ENCODE data around the gene AMOTL1. TPM values are rescaled to one million over a fixed set of nuclear protein-coding genes. Genes with fewer than 3 reads are reported as not detected.
A peak's percentile ranks its signal among the peaks of the same experiment; 100 is the strongest.

AMOTL1 gene
- polyA plus RNA-seq, 1 donor (not counting 4 experiments of a cell fraction or from before 2014, with no cell fraction given) = 86.5 TPM

DNA sequence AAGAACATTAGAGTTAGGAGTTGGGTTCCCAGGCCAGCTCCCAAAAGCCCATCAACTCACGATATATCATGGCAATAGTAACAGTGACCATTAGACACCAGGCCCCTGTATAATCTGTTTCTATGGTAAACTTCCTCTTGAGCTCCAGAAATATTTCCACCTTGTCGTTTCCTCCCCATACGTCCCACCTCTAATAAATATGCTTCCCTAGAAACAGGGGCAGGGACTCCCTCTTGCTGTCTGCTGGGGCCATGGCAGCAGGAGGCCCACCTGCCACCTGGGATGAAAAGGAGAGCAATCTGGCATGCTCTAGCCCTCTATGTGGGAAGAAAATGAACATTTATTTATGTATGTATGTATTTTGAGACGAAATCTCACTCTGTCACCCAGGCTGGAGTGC, 32.2 kb upstream of the AMOTL1 start:
- dilution Hi-C loops (cut with MboI; ENCODE audit: extremely low pct_ligation_motif_present, low sequenced_read_pairs) = no loop called here
- no peak for TF ChIP-seq CTCF (optimal IDR thresholded peaks at IDR 0.05 in 1 of 3, IDR thresholded peaks at IDR 0.05 in 1 of 3, conservative IDR thresholded peaks at IDR 0.05 in 1 of 3; ENCODE audit: extremely low read depth in 1 of 3, insufficient read depth in 2 of 3, low read length in 3 of 3)
- TF ChIP-seq EZH2 (IDR thresholded peaks at IDR 0.05; ENCODE audit: low read length) = no peak
- FAIRE-seq (no peak), DNase-seq (ENCODE audit: low read depth, low spot score) (no peak)
- no peak overlapping the region for H3K27ac ChIP-seq (ENCODE audit: control insufficient read depth, insufficient read depth, low read length)
- H3K9ac ChIP-seq (ENCODE audit: control insufficient read depth, extremely low read depth, insufficient read depth, low read length) = no peak overlapping the region
- H3K36me3 ChIP-seq (ENCODE audit: control insufficient read depth in 2 of 2, extremely low read depth in 1 of 2, insufficient read depth in 2 of 2, low read length in 2 of 2) = peaks cover 14 to 31% of the 10 kb centered on the region in 2 experiments
- no peak overlapping the region for H3K4me3 ChIP-seq (ENCODE audit: control insufficient read depth in 2 of 3, extremely low read depth in 1 of 3, insufficient read depth in 2 of 3, low read depth in 1 of 3, low read length in 3 of 3)
- no peak overlapping the region for H3K4me2 ChIP-seq (ENCODE audit: control insufficient read depth, extremely low read depth, insufficient read depth, low read depth, low read length)
- no peaks in the 10 kb centered on the region for H3K27me3 ChIP-seq (ENCODE audit: control insufficient read depth, extremely low read depth, insufficient read depth, low read length)
- H2AFZ ChIP-seq (ENCODE audit: control insufficient read depth, low read length) = no peak overlapping the region
- peaks cover 71% of the 10 kb centered on the region for H3K79me2 ChIP-seq (ENCODE audit: control insufficient read depth, insufficient read depth, low read length)
- H4K20me1 ChIP-seq (ENCODE audit: control insufficient read depth, extremely low read depth, insufficient read depth, low read length) = no peaks in the 10 kb centered on the region
- H3K4me1 ChIP-seq (ENCODE audit: control insufficient read depth, extremely low read depth, insufficient read depth, low read length) = peaks cover 79% of the 10 kb centered on the region
- H3K9me1 ChIP-seq (ENCODE audit: control insufficient read depth, extremely low read depth, insufficient read depth, low read length) = peaks cover 2% of the 10 kb centered on the region
- no peaks in the 10 kb centered on the region for H3K9me3 ChIP-seq (ENCODE audit: control insufficient read depth, low read depth, low read length)

DNA sequence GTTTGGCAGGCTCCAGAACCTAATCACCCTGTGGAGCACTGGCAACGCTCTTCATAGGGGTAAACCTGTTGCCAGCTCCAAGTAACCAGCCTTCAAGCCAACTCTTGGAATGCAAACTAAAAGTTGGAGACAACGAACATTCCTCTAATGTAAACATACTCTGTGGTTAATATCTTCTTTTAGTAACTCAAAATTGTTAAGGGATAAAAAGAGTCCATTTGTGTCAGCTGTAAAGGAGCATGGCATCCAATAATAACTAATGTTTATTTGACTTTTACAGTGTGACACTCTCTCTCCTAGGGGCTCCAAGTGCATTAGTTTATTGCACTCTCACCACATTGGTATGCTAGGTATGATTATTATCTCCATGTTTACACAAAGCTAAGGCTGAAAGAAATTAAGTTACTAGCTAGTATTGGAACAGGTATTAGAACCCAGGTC, 31.0 kb upstream of the AMOTL1 start:
- Histone ChIP-seq H3K4me3 (ENCODE audit: control insufficient read depth in 2 of 3, extremely low read depth in 1 of 3, insufficient read depth in 2 of 3, low read depth in 1 of 3, low read length in 3 of 3) (no peak overlapping the region), H3K79me2 (ENCODE audit: control insufficient read depth, insufficient read depth, low read length) (peaks cover 80% of the 10 kb centered on the region), H3K9ac (ENCODE audit: control insufficient read depth, extremely low read depth, insufficient read depth, low read length) (no peak overlapping the region), H3K36me3 (ENCODE audit: control insufficient read depth in 2 of 2, extremely low read depth in 1 of 2, insufficient read depth in 2 of 2, low read length in 2 of 2) (peaks cover 14 to 30% of the 10 kb centered on the region in 2 experiments), H3K27me3 (ENCODE audit: control insufficient read depth, extremely low read depth, insufficient read depth, low read length) (no peaks in the 10 kb centered on the region), H4K20me1 (ENCODE audit: control insufficient read depth, extremely low read depth, insufficient read depth, low read length) (no peaks in the 10 kb centered on the region), H3K9me3 (ENCODE audit: control insufficient read depth, low read depth, low read length) (no peaks in the 10 kb centered on the region), H2AFZ (ENCODE audit: control insufficient read depth, low read length) (no peak overlapping the region), H3K4me1 (ENCODE audit: control insufficient read depth, extremely low read depth, insufficient read depth, low read length) (peaks cover 75% of the 10 kb centered on the region), H3K4me2 (ENCODE audit: control insufficient read depth, extremely low read depth, insufficient read depth, low read depth, low read length) (peak overlapping the region; percentile 54), H3K27ac (ENCODE audit: control insufficient read depth, insufficient read depth, low read length) (peak overlapping the region; percentile 63), H3K9me1 (ENCODE audit: control insufficient read depth, extremely low read depth, insufficient read depth, low read length) (no peaks in the 10 kb centered on the region)
- DNase-seq (ENCODE audit: low read depth, low spot score) (no peak), FAIRE-seq (no peak)
- dilution Hi-C loops (cut with MboI; ENCODE audit: extremely low pct_ligation_motif_present, low sequenced_read_pairs) = no loop called here
- TF ChIP-seq EZH2 (IDR thresholded peaks at IDR 0.05; ENCODE audit: low read length) (no peak), CTCF (optimal IDR thresholded peaks at IDR 0.05 in 1 of 3, IDR thresholded peaks at IDR 0.05 in 1 of 3, conservative IDR thresholded peaks at IDR 0.05 in 1 of 3; ENCODE audit: extremely low read depth in 1 of 3, insufficient read depth in 2 of 3, low read length in 3 of 3) (no peak)

All from keratinocyte (primary cell).